ENCODE measurements around the gene ANAPC10. TPM values are rescaled to one million over a fixed set of nuclear protein-coding genes. Genes with fewer than 3 reads are reported as not detected.
"Not testable (repeated sequence)": the region's sequence is repeated elsewhere in the genome, so short reads cannot be mapped to it uniquely, and the experiment has no call there.

The ANAPC10 gene, protein sequence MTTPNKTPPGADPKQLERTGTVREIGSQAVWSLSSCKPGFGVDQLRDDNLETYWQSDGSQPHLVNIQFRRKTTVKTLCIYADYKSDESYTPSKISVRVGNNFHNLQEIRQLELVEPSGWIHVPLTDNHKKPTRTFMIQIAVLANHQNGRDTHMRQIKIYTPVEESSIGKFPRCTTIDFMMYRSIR
- total RNA-seq = 12.4 and 27.4 TPM in 2 replicates

GRCh38 chr4:145097821-145098674, at the start of gene ANAPC10, which contains the start of gene ABCE1:
Gene ANAPC10 (minus strand): TSS chr4:145098196. CDS start chr4:145096099, 2,097 bp downstream.
Gene ABCE1 (plus strand): TSS chr4:145098311. CDS start chr4:145104413, 6,102 bp downstream.
- DNase-seq (ENCODE audit: extremely low read depth, low read depth, low spot score) = peak; percentile 97

DNA sequence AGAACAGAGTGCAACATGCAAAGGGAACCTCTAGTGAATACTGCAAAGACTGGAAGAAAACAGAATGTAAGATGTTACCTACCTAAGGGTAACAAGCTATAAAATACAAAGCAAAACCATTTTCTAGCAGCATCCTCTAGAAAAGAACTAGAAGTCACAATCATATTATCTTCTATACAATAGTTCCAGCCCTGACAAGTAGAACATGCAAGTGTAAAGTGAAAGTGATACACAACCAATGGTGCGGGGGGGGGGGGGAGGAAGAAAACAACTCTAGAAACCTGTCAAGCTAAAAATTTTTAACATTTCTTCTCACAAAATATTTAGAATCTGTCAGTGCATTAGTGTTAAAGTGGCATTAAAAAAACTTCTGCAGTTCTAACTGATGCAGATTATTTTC, 38.2 kb upstream of the ANAPC10 start:
- DNase-seq (ENCODE audit: extremely low read depth, low read depth, low spot score) = not testable (repeated sequence)

DNA sequence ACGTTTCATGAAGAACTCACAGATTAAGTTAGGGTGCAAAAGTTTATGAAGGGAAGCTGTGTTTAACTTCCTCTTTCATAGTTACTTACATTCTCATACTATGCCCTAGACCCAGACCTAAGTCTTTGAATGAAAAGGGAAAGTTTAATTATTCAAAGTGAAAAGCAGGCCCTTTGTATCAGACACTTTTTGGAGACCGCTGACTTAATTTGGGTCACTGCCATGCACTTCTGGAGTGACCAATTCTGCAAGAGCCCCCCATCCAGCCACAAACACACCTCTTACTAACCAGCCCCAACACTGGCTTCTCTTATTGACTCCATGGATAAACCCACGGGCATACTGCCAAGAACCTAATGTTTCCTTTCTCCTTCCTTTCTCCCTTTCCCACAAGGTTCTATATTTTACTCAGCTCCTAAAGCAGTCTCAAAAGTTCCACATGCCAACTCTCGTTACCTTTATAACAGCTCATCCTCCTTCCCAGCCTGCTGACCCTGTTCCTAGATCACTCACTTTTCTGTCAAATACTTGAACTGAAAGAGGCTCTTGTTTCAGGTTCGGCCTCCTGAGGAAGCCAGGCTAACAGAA, 34.6 kb upstream of the ANAPC10 start:
- no peak for DNase-seq (ENCODE audit: extremely low read depth, low read depth, low spot score)

- no peak for DNase-seq (ENCODE audit: extremely low read depth, low read depth, low spot score)
Measured at GRCh38 chr4:145131848-145132247, 33.9 kb upstream of the ANAPC10 start.

GRCh38 chr4:145130788-145131399, 32.9 kb upstream of the ANAPC10 start:
- DNase-seq (ENCODE audit: extremely low read depth, low read depth, low spot score) = no peak

DNA sequence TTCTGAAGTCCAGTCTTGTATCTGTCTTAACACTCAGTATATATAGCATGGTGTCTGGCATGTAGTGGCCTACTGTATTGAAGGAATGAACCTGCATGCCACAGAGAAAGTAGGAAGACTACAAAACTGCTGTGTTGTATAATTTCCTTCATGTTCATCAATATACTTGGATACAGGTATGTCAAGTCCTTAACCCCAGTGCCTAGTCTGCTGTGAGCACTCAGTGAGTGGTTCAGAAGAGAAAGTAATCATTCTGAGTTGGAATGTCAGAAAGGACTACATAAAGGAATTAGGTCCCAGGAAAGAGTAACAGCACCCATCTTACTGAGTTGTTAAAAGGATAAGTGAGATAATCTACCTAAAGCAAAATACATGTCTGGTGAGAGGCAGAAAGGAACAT, 32.1 kb upstream of the ANAPC10 start:
- no peak for DNase-seq (ENCODE audit: extremely low read depth, low read depth, low spot score)

DNA sequence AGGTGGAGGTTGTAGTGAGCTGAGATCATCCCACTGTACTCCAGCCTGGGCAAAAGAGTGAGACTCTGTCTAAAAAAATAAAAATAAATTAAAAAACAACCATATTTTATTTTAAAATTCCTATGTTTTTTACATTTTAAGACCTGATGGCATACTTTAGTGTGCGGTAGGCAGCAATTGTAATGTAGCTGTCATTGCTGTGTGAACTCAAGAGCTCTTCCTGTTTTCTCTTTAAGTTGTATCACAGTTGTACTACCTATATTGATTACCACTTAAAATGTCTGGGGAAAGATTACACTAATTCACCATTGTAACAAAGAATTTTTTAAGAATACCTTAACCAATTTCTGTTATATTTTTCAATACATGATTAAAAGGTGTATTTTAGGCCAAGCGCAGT, 27.4 kb upstream of the ANAPC10 start:
- no peak for DNase-seq (ENCODE audit: extremely low read depth, low read depth, low spot score)

DNA sequence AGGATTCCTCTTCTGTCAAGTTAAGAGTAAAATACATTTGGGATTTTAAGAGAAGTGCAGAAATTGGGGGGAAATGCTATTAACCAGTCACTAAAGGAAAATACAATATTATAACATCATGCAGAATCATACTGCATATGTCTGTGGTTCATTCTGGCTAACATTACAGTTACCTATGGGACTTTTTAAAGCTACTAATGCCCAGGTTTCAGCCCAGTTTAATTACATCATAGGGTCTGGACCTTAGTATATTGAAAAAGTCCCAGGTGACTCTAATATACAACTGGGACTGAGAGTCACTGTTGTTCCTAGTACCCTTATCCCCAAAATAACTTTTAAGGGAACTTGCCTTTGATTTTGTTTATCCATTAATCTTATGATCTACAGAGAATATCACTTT, 10.1 kb upstream of the ANAPC10 start:
- no peak for DNase-seq (ENCODE audit: extremely low read depth, low read depth, low spot score)

DNA sequence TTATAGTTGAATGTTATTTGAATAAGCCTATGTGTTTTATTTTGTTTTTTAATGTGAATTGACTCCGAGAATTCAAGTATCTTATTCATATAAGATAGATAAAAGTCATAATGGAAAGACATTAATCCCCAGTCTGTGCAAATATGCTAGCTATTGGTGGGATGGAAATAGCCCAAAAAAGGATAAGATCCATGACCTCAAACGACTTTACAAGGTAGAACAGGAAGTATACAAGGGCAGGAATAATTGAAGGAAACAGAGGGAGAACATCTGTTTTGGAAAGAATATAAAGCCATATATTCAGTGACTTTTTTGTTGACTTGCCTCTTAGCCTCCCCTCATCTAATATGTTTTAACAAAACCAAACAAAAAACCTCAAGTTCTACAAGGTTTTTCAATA, 9.1 kb upstream of the ANAPC10 start:
- DNase-seq (ENCODE audit: extremely low read depth, low read depth, low spot score) = no peak

GRCh38 chr4:145103496-145103895, 5.5 kb upstream of the ANAPC10 start:
- no peak for DNase-seq (ENCODE audit: extremely low read depth, low read depth, low spot score)

- no peak for DNase-seq (ENCODE audit: extremely low read depth, low read depth, low spot score)
Measured at GRCh38 chr4:145102619-145103018, 4.6 kb upstream of the ANAPC10 start.

DNA sequence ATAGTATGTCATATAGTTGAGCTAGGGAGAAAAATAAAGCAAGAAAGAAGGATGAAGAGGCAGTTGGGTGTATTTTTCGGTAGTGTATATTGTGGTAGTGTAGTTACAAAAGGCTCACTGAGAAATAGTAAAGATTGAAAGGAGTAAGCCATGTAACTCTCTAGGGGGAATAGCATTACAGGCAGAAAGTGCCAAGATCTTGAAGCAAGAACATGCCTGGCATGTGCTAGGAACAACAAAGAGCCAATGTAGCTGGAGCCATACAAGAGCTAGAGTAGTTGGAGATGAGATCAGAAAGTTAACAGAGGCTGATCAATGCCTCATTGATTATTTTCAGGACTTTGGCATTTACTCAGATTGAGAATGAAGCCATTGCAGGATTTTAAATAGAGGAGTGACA, 3.1 kb upstream of the ANAPC10 start:
- DNase-seq (ENCODE audit: extremely low read depth, low read depth, low spot score) = no peak

DNA sequence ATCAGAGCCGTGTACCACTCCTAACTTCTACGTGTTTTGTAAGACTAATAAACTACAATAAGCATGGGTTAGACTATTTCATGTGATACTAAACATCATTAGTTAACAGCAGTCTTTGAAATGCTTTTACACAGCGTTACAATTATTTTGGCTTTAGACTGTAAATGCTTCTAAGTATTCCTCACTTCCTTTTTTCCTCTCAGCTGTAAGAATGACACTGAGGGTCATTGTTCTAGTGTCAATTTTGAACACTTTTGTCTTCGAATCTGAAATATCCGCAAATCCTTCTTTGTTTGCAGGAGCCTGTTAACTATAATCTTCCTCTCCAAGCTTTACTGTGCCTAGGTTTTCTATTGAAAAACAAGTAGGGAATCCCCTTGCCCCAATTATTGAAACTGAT, 1.7 kb upstream of the ANAPC10 start:
- DNase-seq (ENCODE audit: extremely low read depth, low read depth, low spot score) = no peak

DNA sequence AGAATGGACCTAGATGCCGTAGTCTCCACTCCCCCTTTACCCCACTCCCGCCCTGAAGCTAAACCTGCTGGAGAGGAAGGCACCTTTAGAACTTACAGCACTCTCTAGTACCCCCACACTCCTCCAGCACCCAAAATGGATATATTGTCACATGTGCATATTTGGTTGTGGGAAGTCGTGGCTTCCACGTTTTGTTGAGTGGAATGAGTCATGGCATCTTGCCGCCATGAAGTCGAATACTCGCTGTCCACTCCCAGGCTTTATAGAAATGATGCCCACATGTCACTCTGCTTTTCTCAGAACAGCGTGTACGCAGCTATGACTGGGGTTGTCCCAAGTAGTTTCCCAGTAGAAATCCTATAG, 660 bp upstream of the ANAPC10 start:
- peak; percentile 61 for DNase-seq (ENCODE audit: extremely low read depth, low read depth, low spot score)

- no peak for DNase-seq (ENCODE audit: extremely low read depth, low read depth, low spot score)
Measured at GRCh38 chr4:145097331-145097820, 620 bp downstream of the ANAPC10 start.

DNA sequence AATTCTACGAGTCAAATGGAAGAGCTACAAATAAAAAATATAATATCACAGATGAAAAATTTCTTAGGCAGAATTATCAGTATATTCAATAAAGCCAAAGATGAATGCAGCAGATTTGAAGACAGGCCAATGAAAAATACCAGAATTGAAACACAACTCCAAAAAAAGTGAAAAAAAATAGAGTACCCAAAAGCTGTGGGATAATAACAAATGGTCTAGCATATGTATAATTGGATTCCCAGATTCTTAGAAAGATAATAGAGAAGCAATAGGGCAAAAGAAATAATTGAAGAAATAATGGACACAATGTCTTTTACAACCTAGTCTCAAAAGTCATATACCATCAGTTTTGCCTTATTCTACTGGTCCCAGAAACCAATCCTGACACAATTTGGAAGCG, 4.4 kb downstream of the ANAPC10 start:
- no peak for DNase-seq (ENCODE audit: extremely low read depth, low read depth, low spot score)

- no peak for DNase-seq (ENCODE audit: extremely low read depth, low read depth, low spot score)
Measured at GRCh38 chr4:145090380-145090779, 7.6 kb downstream of the ANAPC10 start.

DNA sequence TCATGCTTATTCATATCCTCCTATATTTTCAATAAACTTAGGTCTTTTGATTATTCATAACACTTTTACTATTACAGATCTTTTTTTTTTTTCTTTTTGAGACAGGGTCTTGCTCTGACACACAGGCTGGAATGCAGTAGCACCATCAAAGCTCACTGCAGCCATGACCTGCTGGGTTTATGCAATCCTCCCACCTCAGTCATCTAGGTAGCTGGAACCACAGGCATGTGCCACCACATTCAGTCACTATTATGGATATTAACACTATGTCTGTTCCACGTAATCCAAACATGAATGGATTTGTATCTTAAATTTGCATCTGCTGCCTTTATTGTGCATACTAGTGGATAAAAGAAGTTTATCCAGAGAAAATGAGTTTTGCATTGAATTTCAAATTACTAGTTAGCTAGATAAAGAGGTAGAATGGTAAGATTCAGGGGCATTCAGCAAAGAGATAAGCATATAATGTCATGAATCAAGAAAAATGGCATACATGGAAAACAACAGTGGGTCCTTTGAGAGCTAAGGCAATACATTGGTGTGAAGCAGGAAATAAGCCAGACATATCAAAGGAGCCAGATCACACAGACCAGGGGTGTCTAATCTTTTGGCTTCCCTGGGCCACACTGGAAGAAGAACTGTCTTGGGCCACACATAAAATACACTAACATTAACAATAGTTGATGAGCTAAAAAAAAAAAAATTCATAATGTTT, 13.9 kb downstream of the ANAPC10 start:
- DNase-seq (ENCODE audit: extremely low read depth, low read depth, low spot score) = no peak

DNA sequence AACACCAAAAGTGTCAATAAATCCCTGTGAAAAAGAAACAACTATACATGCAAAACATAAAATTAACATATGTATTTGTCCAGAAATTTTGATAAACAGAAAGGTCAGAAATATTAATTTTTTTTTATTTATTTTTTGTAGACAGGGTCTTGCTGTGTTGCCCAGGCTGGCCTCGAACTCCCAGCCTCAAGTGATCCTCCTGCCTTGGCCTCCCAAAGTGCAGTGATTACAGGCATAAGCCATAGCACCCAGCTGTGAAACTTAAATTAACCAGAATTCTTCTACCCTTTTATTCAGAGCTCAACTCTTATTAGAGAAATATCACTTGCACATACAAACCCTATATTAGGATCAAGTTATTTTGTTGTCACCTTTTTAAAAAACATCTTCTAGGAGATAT, 16.2 kb downstream of the ANAPC10 start:
- no peak for DNase-seq (ENCODE audit: extremely low read depth, low read depth, low spot score)

DNA sequence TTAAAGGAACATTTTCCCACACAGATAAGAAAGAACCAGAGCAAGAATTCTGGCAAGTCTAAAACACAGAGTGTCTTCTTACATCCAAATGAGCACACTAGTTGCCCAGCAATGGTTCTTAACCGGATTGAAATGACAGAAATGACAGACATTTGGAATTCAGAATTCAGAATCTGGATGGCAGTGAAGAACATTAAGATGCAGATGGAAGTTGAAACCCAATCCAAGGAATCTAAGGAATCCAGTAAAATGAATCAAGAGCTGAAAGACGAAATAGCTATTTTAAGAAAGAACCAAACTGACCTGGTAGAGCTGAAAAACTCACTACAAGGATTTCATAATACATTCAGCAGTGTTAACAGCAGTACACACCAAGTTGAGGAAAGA, 21.5 kb downstream of the ANAPC10 start:
- no peak for DNase-seq (ENCODE audit: extremely low read depth, low read depth, low spot score)

Measured in glomerular endothelial cell (primary cell).